Measurements from ENCODE around the gene TYW3. TPM values are rescaled to one million over a fixed set of nuclear protein-coding genes. Genes with fewer than 3 reads are reported as not detected.
A peak's percentile ranks its signal among the peaks of the same experiment; 100 is the strongest.

TYW3 gene
- total RNA-seq, 2 experiments from 2014 or later = 8.3 to 29.1 TPM

DNA sequence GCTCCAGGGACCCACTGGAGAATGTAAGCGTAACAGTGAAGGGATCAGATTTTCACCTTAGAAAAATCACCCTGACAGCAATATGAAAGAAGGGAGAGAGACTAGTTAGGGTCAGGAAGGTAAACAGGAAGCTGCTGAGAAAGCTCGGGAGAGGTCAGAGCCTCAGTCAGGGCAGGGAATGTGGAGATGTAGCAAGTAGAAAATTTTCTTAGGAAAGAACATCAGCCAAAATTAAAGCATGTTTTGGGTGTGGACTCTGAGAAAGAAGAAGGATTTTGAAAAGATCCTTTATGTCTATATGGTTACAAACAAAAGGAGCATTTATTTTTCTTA, 42.6 kb upstream of the TYW3 start:
- H4K20me1 ChIP-seq (ENCODE audit: insufficient read depth, low read length) = no peaks in the 10 kb centered on the region
- DNase-seq (ENCODE audit: low spot score) = no peak
- no peak overlapping the region for H3K4me3 ChIP-seq (ENCODE audit: low read depth, low read length, poor library complexity, severe bottlenecking)
- no peaks in the 10 kb centered on the region for H3K9me3 ChIP-seq (ENCODE audit: low read length)
- no TSS peak for BruUV-seq (replicated peaks)
- H3K9me2 ChIP-seq (ENCODE audit: insufficient read depth, low read length) = no peaks in the 10 kb centered on the region
- CTCF ChIA-PET (ENCODE audit: unreplicated experiment) = no interaction called here
- peak overlapping the region; percentile 75; the same call in 1 of the 2 replicates for H2AFZ ChIP-seq (ENCODE audit: low read length)
- TF ChIP-seq EZH2phosphoT487 (IDR thresholded peaks at IDR 0.05; ENCODE audit: borderline replicate concordance, low read depth, low read length) = no peak
- TF ChIP-seq, protein P1, sequence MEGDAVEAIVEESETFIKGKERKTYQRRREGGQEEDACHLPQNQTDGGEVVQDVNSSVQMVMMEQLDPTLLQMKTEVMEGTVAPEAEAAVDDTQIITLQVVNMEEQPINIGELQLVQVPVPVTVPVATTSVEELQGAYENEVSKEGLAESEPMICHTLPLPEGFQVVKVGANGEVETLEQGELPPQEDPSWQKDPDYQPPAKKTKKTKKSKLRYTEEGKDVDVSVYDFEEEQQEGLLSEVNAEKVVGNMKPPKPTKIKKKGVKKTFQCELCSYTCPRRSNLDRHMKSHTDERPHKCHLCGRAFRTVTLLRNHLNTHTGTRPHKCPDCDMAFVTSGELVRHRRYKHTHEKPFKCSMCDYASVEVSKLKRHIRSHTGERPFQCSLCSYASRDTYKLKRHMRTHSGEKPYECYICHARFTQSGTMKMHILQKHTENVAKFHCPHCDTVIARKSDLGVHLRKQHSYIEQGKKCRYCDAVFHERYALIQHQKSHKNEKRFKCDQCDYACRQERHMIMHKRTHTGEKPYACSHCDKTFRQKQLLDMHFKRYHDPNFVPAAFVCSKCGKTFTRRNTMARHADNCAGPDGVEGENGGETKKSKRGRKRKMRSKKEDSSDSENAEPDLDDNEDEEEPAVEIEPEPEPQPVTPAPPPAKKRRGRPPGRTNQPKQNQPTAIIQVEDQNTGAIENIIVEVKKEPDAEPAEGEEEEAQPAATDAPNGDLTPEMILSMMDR (conservative IDR thresholded peaks at IDR 0.05; ENCODE audit: low read length) = no peak
- 0 out of 2 replicates have a peak overlapping the region, but pooled peaks have one; percentile 7 for H3K4me2 ChIP-seq (ENCODE audit: low read length)
- H3K27ac ChIP-seq (ENCODE audit: low read depth, low read length, poor library complexity, severe bottlenecking) = no peak overlapping the region
- H3K79me2 ChIP-seq (ENCODE audit: insufficient read depth, low read depth, low read length) = no peaks in the 10 kb centered on the region
- no peaks in the 10 kb centered on the region for H3K36me3 ChIP-seq (ENCODE audit: insufficient read depth, low read length)
- POLR2A ChIA-PET = interaction anchor here (1.1 kb wide), 2 partner anchors 12 to 18 kb away, joined by 3 read pairs; no protein-coding TSS in a partner anchor
- H3K4me1 ChIP-seq (ENCODE audit: insufficient read depth, low read length, poor library complexity, severe bottlenecking) = no peaks in the 10 kb centered on the region
- intact Hi-C loops (cut with micrococcal nuclease; ENCODE audit: unreplicated experiment) = loop anchor here (10.0 kb wide), 1 partner anchor 846 kb away; no protein-coding TSS in a partner anchor

DNA sequence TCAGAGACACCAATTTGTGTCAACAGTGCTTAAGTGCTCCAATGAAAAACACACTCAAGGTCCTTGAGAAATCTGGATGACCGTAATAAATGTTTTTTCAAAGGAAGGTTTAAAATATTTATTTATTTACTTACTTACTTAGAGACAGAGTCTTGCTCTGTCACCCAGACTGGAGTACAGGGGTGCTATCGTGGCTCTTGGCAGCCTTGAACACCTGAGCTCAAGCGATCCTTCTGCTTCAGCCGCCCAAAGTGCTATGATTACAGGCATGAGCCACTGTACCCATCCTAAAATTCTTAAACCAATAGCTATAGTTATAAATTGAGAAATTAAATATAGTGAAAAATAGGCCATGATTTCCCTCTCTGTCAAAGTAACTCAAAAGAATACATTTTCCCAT, 42.0 kb upstream of the TYW3 start:
- Histone ChIP-seq H4K20me1 (ENCODE audit: insufficient read depth, low read length) (no peaks in the 10 kb centered on the region), H2AFZ (ENCODE audit: low read length) (no peak overlapping the region), H3K9me3 (ENCODE audit: low read length) (no peaks in the 10 kb centered on the region), H3K4me3 (ENCODE audit: low read depth, low read length, poor library complexity, severe bottlenecking) (no peak overlapping the region), H3K79me2 (ENCODE audit: insufficient read depth, low read depth, low read length) (no peaks in the 10 kb centered on the region), H3K4me2 (ENCODE audit: low read length) (no peak overlapping the region), H3K9me2 (ENCODE audit: insufficient read depth, low read length) (no peaks in the 10 kb centered on the region), H3K36me3 (ENCODE audit: insufficient read depth, low read length) (no peaks in the 10 kb centered on the region), H3K4me1 (ENCODE audit: insufficient read depth, low read length, poor library complexity, severe bottlenecking) (no peaks in the 10 kb centered on the region), H3K27ac (ENCODE audit: low read depth, low read length, poor library complexity, severe bottlenecking) (no peak overlapping the region)
- intact Hi-C loops (cut with micrococcal nuclease; ENCODE audit: unreplicated experiment) = loop anchor here (10.0 kb wide), 1 partner anchor 846 kb away; no protein-coding TSS in a partner anchor
- BruUV-seq (replicated peaks) = no TSS peak
- DNase-seq (ENCODE audit: low spot score) = no peak
- CTCF ChIA-PET (ENCODE audit: unreplicated experiment) = no interaction called here
- no peak for TF ChIP-seq EZH2phosphoT487 (IDR thresholded peaks at IDR 0.05; ENCODE audit: borderline replicate concordance, low read depth, low read length)
- TF ChIP-seq, protein P1 (conservative IDR thresholded peaks at IDR 0.05; ENCODE audit: low read length) = no peak
- POLR2A ChIA-PET = interaction anchor here (1.1 kb wide), 1 partner anchor 11 kb away, joined by 3 read pairs; no protein-coding TSS in a partner anchor

DNA sequence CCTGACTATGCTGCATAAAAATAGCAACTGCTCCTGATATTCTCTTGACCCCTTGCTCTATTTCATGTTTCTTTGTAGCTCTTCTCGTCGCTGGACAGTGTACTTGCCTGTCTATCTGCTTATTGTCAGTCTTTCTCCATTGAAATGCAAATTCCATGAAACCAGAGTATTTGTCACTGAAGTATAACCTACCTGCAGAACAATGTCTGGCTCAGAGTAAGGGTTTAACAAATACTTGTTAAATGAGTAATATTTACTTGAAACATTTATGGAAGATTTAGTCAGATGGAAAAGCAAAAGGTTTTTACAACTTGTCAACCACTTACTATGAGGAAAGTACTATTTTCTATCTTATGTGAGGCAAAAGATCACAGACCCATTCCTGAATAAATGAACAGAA, 39.5 kb upstream of the TYW3 start:
- no peak overlapping the region for H3K4me2 ChIP-seq (ENCODE audit: low read length)
- CTCF ChIA-PET (ENCODE audit: unreplicated experiment) = no interaction called here
- intact Hi-C loops (cut with micrococcal nuclease; ENCODE audit: unreplicated experiment) = loop anchor here (10.0 kb wide), 1 partner anchor 849 kb away; no protein-coding TSS in a partner anchor
- H3K9me2 ChIP-seq (ENCODE audit: insufficient read depth, low read length) = no peaks in the 10 kb centered on the region
- H4K20me1 ChIP-seq (ENCODE audit: insufficient read depth, low read length) = no peaks in the 10 kb centered on the region
- POLR2A ChIA-PET = no interaction called here
- BruUV-seq (replicated peaks) = no TSS peak
- TF ChIP-seq, protein P1 (conservative IDR thresholded peaks at IDR 0.05; ENCODE audit: low read length) = no peak
- no peak for TF ChIP-seq EZH2phosphoT487 (IDR thresholded peaks at IDR 0.05; ENCODE audit: borderline replicate concordance, low read depth, low read length)
- no peak overlapping the region for H3K27ac ChIP-seq (ENCODE audit: low read depth, low read length, poor library complexity, severe bottlenecking)
- no peaks in the 10 kb centered on the region for H3K79me2 ChIP-seq (ENCODE audit: insufficient read depth, low read depth, low read length)
- no peak overlapping the region for H3K4me3 ChIP-seq (ENCODE audit: low read depth, low read length, poor library complexity, severe bottlenecking)
- peaks cover 10% of the 10 kb centered on the region for H3K4me1 ChIP-seq (ENCODE audit: insufficient read depth, low read length, poor library complexity, severe bottlenecking)
- DNase-seq (ENCODE audit: low spot score) = no peak
- H3K9me3 ChIP-seq (ENCODE audit: low read length) = no peaks in the 10 kb centered on the region
- H3K36me3 ChIP-seq (ENCODE audit: insufficient read depth, low read length) = no peaks in the 10 kb centered on the region
- no peak overlapping the region for H2AFZ ChIP-seq (ENCODE audit: low read length)

Data from OCI-LY7 (cell line).